ENCODE results near the gene NELL1. TPM values are rescaled to one million over a fixed set of nuclear protein-coding genes. Genes with fewer than 3 reads are reported as not detected.

The NELL1 gene
- total RNA-seq, 2 experiments from 2014 or later = not detected

- no peak overlapping the region for H3K4me3 Mint-ChIP-seq
- ChIA-PET POLR2A (no interaction called here), CTCF (no interaction called here)
- peaks cover 2% of the 10 kb centered on the region for H3K27me3 Mint-ChIP-seq
- no peaks in the 10 kb centered on the region for H3K4me1 Mint-ChIP-seq (ENCODE audit: low read depth)
- no peak for ATAC-seq
- TF ChIP-seq CTCF (IDR thresholded peaks at IDR 0.05) = no peak
- peaks cover 4% of the 10 kb centered on the region for H3K9me3 Mint-ChIP-seq
- intact Hi-C loops (cut with micrococcal nuclease) = no loop called here
- H3K36me3 Mint-ChIP-seq (ENCODE audit: low read depth) = no peaks in the 10 kb centered on the region
- DNase-seq = no peak
- no peak overlapping the region for H3K27ac Mint-ChIP-seq
Measured at GRCh38 chr11:20876738-20877137, 207.4 kb downstream of the NELL1 start.

DNA sequence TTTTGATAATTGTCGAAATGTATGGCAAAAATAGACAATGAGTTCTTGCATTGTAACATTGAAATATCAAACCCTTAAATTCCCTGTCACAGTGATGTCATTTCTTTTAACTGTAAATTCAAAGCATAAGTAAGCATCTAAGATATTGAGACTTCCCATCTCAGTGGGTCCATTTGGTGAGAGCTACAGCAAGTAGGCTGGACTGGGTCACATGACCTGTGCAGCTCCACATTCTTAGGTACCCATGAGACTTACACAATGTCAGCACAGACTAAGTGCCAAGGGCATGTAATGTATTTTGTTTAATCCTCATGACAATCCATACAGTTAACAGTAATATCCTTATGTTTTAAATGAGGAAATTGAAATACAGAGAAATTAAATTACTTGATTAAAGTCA, 210.7 kb downstream of the NELL1 start:
- TF ChIP-seq CTCF (IDR thresholded peaks at IDR 0.05) = no peak
- intact Hi-C loops (cut with micrococcal nuclease) = loop anchor here (5.0 kb wide), 1 partner anchor 48 kb away; no protein-coding TSS in a partner anchor
- CTCF ChIA-PET = no interaction called here
- POLR2A ChIA-PET = no interaction called here
- Mint-ChIP-seq H3K27me3 (no peaks in the 10 kb centered on the region), H3K9me3 (peaks cover 3% of the 10 kb centered on the region), H3K27ac (no peak overlapping the region), H3K36me3 (ENCODE audit: low read depth) (no peaks in the 10 kb centered on the region), H3K4me3 (no peak overlapping the region), H3K4me1 (ENCODE audit: low read depth) (no peaks in the 10 kb centered on the region)
- ATAC-seq (no peak), DNase-seq (no peak)

- H3K36me3 Mint-ChIP-seq (ENCODE audit: low read depth) = no peaks in the 10 kb centered on the region
- CTCF ChIA-PET = interaction anchor here (0.5 kb wide), 1 partner anchor 273 kb away, joined by 3 read pairs; no protein-coding TSS in a partner anchor
Measured at GRCh38 chr11:20881328-20882079, 212.1 kb downstream of the NELL1 start.

DNA sequence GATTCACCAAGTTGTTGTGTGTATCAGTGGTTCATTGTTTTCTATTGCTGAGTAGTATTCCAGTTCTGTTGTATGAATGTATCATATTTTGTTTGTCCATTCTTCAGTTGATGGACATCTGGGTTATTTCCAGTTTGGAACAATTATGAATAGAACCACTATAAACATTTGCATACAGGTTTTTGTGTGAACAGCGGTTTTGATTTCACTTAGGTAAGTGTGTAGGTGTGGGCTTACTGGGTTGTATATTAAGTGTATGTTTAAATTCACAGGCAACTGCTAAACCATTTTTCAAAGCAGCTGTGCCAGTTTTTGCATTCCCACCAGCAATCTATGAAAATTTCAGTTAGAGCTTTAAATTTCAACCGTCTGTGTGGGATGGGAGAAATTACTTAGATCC, 217.8 kb downstream of the NELL1 start:
- CTCF ChIA-PET = no interaction called here
- POLR2A ChIA-PET = interaction anchor here (0.7 kb wide), 1 partner anchor 75 kb away, joined by 3 read pairs; no protein-coding TSS in a partner anchor
- no peak overlapping the region for H3K27ac Mint-ChIP-seq
- intact Hi-C loops (cut with micrococcal nuclease) = no loop called here
- no peaks in the 10 kb centered on the region for H3K27me3 Mint-ChIP-seq
- no peaks in the 10 kb centered on the region for H3K36me3 Mint-ChIP-seq (ENCODE audit: low read depth)
- no peak for TF ChIP-seq CTCF (IDR thresholded peaks at IDR 0.05)
- peaks cover 5% of the 10 kb centered on the region for H3K9me3 Mint-ChIP-seq
- ATAC-seq = no peak
- H3K4me1 Mint-ChIP-seq (ENCODE audit: low read depth) = no peaks in the 10 kb centered on the region
- no peak overlapping the region for H3K4me3 Mint-ChIP-seq
- no peak for DNase-seq

More at GRCh38 chr11:20881328-20882079, 212.1 kb downstream of the NELL1 start:
- no peak for TF ChIP-seq CTCF (IDR thresholded peaks at IDR 0.05)
- ATAC-seq (no peak), DNase-seq (no peak)
- Mint-ChIP-seq H3K4me1 (ENCODE audit: low read depth) (no peaks in the 10 kb centered on the region), H3K4me3 (no peak overlapping the region), H3K27ac (no peak overlapping the region), H3K9me3 (peaks cover 3% of the 10 kb centered on the region), H3K27me3 (no peaks in the 10 kb centered on the region)
- intact Hi-C loops (cut with micrococcal nuclease) = loop anchor here (5.0 kb wide), 1 partner anchor 49 kb away; no protein-coding TSS in a partner anchor
- POLR2A ChIA-PET = no interaction called here

DNA sequence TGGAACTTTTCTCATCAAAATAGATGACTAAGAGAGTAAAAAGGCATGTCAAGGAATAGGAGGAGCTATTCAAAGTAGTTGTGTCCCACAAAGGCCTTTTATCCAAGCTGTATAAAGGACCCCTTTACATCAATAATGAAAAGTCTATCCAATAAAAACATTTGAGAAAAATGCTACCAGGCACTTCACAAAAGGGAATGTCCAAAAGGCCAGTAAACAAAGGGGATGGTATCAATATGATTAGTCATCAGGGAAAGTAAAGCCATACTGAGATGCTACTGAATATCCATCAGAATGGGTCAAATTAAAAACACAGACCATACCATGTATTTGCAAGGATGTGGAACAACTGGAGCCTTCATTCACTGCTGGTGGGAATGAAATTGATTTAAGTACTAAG, 224.9 kb downstream of the NELL1 start:
- ChIA-PET CTCF (no interaction called here), POLR2A (no interaction called here)
- intact Hi-C loops (cut with micrococcal nuclease) = no loop called here
- TF ChIP-seq CTCF (IDR thresholded peaks at IDR 0.05) = no peak
- peaks cover 9% of the 10 kb centered on the region for H3K9me3 Mint-ChIP-seq
- no peaks in the 10 kb centered on the region for H3K27me3 Mint-ChIP-seq
- H3K4me1 Mint-ChIP-seq (ENCODE audit: low read depth) = no peaks in the 10 kb centered on the region
- ATAC-seq (no peak), DNase-seq (no peak)
- no peak overlapping the region for H3K4me3 Mint-ChIP-seq
- H3K36me3 Mint-ChIP-seq (ENCODE audit: low read depth) = no peaks in the 10 kb centered on the region
- no peak overlapping the region for H3K27ac Mint-ChIP-seq
